ENCODE measurements around the gene GALK2.

DNA sequence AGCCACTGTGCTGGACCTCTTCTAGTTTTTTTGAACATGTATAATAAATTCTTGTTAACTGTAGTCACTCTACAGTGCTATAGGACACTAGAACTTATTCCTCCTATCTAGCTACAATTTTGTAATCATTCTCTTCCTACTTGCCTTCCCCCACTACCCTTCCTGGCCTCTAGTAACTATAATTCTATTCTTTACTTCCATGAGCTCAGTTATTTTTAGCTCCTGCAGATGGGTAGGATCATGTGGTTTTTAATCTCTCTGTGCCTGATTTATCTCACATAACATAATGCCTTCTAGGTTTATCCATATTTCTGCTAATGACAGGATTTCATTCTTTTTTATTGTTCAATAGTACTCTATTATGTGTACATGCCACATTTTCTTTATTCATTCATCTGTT, 139.8 kb downstream of the GALK2 start:
- TF ChIP-seq, protein P1, sequence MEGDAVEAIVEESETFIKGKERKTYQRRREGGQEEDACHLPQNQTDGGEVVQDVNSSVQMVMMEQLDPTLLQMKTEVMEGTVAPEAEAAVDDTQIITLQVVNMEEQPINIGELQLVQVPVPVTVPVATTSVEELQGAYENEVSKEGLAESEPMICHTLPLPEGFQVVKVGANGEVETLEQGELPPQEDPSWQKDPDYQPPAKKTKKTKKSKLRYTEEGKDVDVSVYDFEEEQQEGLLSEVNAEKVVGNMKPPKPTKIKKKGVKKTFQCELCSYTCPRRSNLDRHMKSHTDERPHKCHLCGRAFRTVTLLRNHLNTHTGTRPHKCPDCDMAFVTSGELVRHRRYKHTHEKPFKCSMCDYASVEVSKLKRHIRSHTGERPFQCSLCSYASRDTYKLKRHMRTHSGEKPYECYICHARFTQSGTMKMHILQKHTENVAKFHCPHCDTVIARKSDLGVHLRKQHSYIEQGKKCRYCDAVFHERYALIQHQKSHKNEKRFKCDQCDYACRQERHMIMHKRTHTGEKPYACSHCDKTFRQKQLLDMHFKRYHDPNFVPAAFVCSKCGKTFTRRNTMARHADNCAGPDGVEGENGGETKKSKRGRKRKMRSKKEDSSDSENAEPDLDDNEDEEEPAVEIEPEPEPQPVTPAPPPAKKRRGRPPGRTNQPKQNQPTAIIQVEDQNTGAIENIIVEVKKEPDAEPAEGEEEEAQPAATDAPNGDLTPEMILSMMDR (conservative IDR thresholded peaks at IDR 0.05) = no peak
- TF ChIP-seq EZH2 (IDR thresholded peaks at IDR 0.05; ENCODE audit: low read depth) = no peak
